ENCODE results near the gene KRT6A. TPM values are rescaled to one million over a fixed set of nuclear protein-coding genes. Genes with fewer than 3 reads are reported as not detected.
"Not testable (repeated sequence)": the region's sequence is repeated elsewhere in the genome, so short reads cannot be mapped to it uniquely, and the experiment has no call there.

The KRT6A gene
- total RNA-seq, 1 donor: not detected

- Histone ChIP-seq H3K4me1 (ENCODE audit: insufficient read depth, low read length) (no peaks in the 10 kb centered on the region), H3K27me3 (ENCODE audit: insufficient read depth, low read length) (no peaks in the 10 kb centered on the region), H3K4me3 (ENCODE audit: low read length) (no peak overlapping the region), H3K9me3 (ENCODE audit: low read depth, low read length) (no peaks in the 10 kb centered on the region)
Measured at GRCh38 chr12:52474212-52474611, 18.8 kb downstream of the KRT6A start.

- no peak within 1 kb of the TSS for H3K4me3 ChIP-seq (ENCODE audit: low read length)
- no peaks in the 10 kb centered on the region for H3K27me3 ChIP-seq (ENCODE audit: insufficient read depth, low read length)
- H3K4me1 ChIP-seq (ENCODE audit: insufficient read depth, low read length): no peaks in the 10 kb centered on the region
- no peaks in the 10 kb centered on the region for H3K9me3 ChIP-seq (ENCODE audit: low read depth, low read length)
Measured at GRCh38 chr12:52473768-52474167, 19.3 kb downstream of the KRT6A start, which contains the start of gene KRT6C. Gene KRT6C (minus strand): TSS chr12:52473805. CDS start chr12:52473737, 68 bp downstream.

GRCh38 chr12:52469853-52470252 lies 23.2 kb downstream of the KRT6A start:
- no peaks in the 10 kb centered on the region for H3K9me3 ChIP-seq (ENCODE audit: low read depth, low read length)
- no peak overlapping the region for H3K4me3 ChIP-seq (ENCODE audit: low read length)
- no peaks in the 10 kb centered on the region for H3K27me3 ChIP-seq (ENCODE audit: insufficient read depth, low read length)
- no peaks in the 10 kb centered on the region for H3K4me1 ChIP-seq (ENCODE audit: insufficient read depth, low read length)

DNA sequence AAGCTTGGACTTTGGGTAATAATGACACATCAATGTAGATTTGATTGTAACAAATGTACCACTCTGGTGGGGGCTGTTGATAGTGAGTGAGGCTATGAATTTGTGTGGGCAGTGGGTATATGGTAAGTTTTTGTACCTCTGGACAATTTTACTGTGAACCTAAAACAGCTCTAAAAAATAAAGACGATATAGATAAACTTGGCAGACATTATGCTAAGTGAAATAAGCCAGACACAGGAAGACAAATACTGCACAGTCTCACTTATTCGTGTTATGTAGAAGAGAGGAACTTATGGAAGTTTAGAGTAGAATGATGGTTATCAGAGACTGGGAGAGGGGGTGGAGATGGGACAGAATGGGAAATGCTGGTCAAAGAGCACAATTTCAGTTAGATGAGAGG lies 28.2 kb downstream of the KRT6A start:
- Histone ChIP-seq H3K4me3 (ENCODE audit: low read length) (no peak overlapping the region), H3K4me1 (ENCODE audit: insufficient read depth, low read length) (no peaks in the 10 kb centered on the region), H3K9me3 (ENCODE audit: low read depth, low read length) (no peaks in the 10 kb centered on the region), H3K27me3 (ENCODE audit: insufficient read depth, low read length) (peaks cover 12% of the 10 kb centered on the region)

GRCh38 chr12:52461693-52462092 lies 31.4 kb downstream of the KRT6A start:
- no peak overlapping the region for H3K4me3 ChIP-seq (ENCODE audit: low read length)

GRCh38 chr12:52458861-52459260 lies 34.2 kb downstream of the KRT6A start:
- Histone ChIP-seq H3K4me1 (ENCODE audit: insufficient read depth, low read length) (no peaks in the 10 kb centered on the region), H3K9me3 (ENCODE audit: low read depth, low read length) (no peaks in the 10 kb centered on the region), H3K4me3 (ENCODE audit: low read length) (no peak overlapping the region), H3K27me3 (ENCODE audit: insufficient read depth, low read length) (peaks cover 15% of the 10 kb centered on the region)

More at GRCh38 chr12:52461693-52462092, 31.4 kb downstream of the KRT6A start:
- H3K4me1 ChIP-seq (ENCODE audit: insufficient read depth, low read length): no peaks in the 10 kb centered on the region
- H3K27me3 ChIP-seq (ENCODE audit: insufficient read depth, low read length): peaks cover 17% of the 10 kb centered on the region
- no peaks in the 10 kb centered on the region for H3K9me3 ChIP-seq (ENCODE audit: low read depth, low read length)

GRCh38 chr12:52455821-52456220 lies 37.2 kb downstream of the KRT6A start:
- Histone ChIP-seq H3K4me3 (ENCODE audit: low read length) (no peak overlapping the region), H3K9me3 (ENCODE audit: low read depth, low read length) (no peaks in the 10 kb centered on the region), H3K27me3 (ENCODE audit: insufficient read depth, low read length) (peaks cover 9% of the 10 kb centered on the region), H3K4me1 (ENCODE audit: insufficient read depth, low read length) (no peaks in the 10 kb centered on the region)

DNA sequence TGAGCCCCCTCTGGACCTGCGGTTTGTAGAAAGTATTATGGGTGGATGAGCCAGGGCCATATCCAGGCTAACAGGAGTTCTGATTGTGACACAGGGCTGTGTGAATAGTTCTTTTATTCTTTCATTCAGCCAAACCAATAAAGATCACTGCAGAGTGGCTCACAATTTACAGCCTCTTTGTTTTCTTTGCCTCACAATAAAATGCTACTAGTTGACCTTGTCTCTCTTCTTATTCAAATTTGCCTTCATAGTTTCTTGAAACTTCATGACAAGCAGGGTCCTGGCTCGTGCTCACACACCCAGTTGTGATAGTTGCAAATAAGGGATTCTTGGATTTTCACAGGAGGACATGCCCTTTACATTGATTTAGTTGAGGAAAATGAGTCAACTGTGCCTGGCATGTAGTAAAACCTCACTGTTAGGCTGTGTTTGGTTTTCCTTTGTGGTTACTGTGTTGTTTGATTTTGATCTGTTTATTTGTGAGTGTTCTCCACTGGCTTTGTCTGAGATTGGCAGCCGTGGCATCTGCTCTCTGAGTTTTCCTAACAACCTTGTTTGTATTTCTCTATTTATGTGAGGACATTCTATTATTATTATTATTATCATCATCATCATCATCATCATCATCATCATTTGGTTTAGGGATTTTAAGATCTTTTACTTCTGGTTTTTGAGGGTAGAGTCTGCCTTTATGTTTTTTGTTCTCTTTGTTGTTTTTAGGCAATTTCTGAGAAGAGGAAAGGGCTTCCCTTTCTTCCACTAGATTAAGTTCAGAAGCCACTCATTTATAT lies 38.5 kb downstream of the KRT6A start:
- no peak overlapping the region for H3K4me3 ChIP-seq (ENCODE audit: low read length)
- H3K9me3 ChIP-seq (ENCODE audit: low read depth, low read length): no peaks in the 10 kb centered on the region
- peaks cover 3% of the 10 kb centered on the region for H3K27me3 ChIP-seq (ENCODE audit: insufficient read depth, low read length)
- H3K4me1 ChIP-seq (ENCODE audit: insufficient read depth, low read length): no peaks in the 10 kb centered on the region

GRCh38 chr12:52452101-52452500 lies 41.0 kb downstream of the KRT6A start, which contains the start of gene KRT6B:
Gene KRT6B (minus strand): TSS chr12:52452146. CDS start chr12:52452078, 68 bp downstream.
- no peak within 1 kb of the TSS for H3K4me3 ChIP-seq (ENCODE audit: low read length)
- no peaks in the 10 kb centered on the region for H3K27me3 ChIP-seq (ENCODE audit: insufficient read depth, low read length)
- H3K9me3 ChIP-seq (ENCODE audit: low read depth, low read length): no peaks in the 10 kb centered on the region
- H3K4me1 ChIP-seq (ENCODE audit: insufficient read depth, low read length): no peaks in the 10 kb centered on the region

- Histone ChIP-seq H3K4me1 (ENCODE audit: insufficient read depth, low read length) (no peaks in the 10 kb centered on the region), H3K27me3 (ENCODE audit: insufficient read depth, low read length) (no peaks in the 10 kb centered on the region), H3K4me3 (ENCODE audit: low read length) (no peak overlapping the region), H3K9me3 (ENCODE audit: low read depth, low read length) (no peaks in the 10 kb centered on the region)
Measured at GRCh38 chr12:52448228-52448627, 44.8 kb downstream of the KRT6A start.

GRCh38 chr12:52447196-52447595 lies 45.9 kb downstream of the KRT6A start:
- not testable (repeated sequence) for H3K27me3 ChIP-seq (ENCODE audit: insufficient read depth, low read length); H3K9me3 ChIP-seq (ENCODE audit: low read depth, low read length); H3K4me1 ChIP-seq (ENCODE audit: insufficient read depth, low read length); H3K4me3 ChIP-seq (ENCODE audit: low read length)

GRCh38 chr12:52446367-52447045 lies 46.6 kb downstream of the KRT6A start:
- no peak overlapping the region for H3K4me3 ChIP-seq (ENCODE audit: low read length)
- H3K9me3 ChIP-seq (ENCODE audit: low read depth, low read length): no peaks in the 10 kb centered on the region
- peaks cover 3% of the 10 kb centered on the region for H3K27me3 ChIP-seq (ENCODE audit: insufficient read depth, low read length)
- H3K4me1 ChIP-seq (ENCODE audit: insufficient read depth, low read length): no peaks in the 10 kb centered on the region

DNA sequence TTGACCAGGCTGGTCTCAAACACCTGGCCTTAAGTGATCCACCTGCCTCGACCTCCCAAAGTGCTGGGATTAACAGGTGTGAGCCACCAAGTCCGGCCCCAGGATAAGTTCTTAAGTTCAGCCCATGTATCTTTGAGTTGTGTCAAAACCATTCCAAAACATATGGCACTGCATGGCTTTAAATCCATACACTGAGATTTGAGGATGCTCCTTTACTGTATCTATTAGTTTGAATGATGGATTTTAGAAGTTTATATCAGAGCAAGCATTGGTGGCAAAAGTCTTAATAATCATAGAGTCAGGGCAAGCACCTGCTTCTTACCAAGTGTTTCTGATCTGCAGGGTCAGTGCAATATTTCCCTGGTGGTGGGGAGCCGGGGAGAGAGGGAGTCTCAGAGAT lies 47.2 kb downstream of the KRT6A start:
- Histone ChIP-seq H3K9me3 (ENCODE audit: low read depth, low read length) (no peaks in the 10 kb centered on the region), H3K4me1 (ENCODE audit: insufficient read depth, low read length) (no peaks in the 10 kb centered on the region), H3K27me3 (ENCODE audit: insufficient read depth, low read length) (peaks cover 3% of the 10 kb centered on the region), H3K4me3 (ENCODE audit: low read length) (no peak overlapping the region)

GRCh38 chr12:52444647-52445595 lies 48.1 kb downstream of the KRT6A start:
- Histone ChIP-seq H3K4me3 (ENCODE audit: low read length) (no peak overlapping the region), H3K4me1 (ENCODE audit: insufficient read depth, low read length) (no peaks in the 10 kb centered on the region), H3K27me3 (ENCODE audit: insufficient read depth, low read length) (peaks cover 3% of the 10 kb centered on the region), H3K9me3 (ENCODE audit: low read depth, low read length) (no peaks in the 10 kb centered on the region)

- no peaks in the 10 kb centered on the region for H3K9me3 ChIP-seq (ENCODE audit: low read depth, low read length)
- H3K4me3 ChIP-seq (ENCODE audit: low read length): no peak overlapping the region
- peaks cover 3% of the 10 kb centered on the region for H3K27me3 ChIP-seq (ENCODE audit: insufficient read depth, low read length)
- H3K4me1 ChIP-seq (ENCODE audit: insufficient read depth, low read length): no peaks in the 10 kb centered on the region
Measured at GRCh38 chr12:52443966-52444365, 49.1 kb downstream of the KRT6A start.
